Measurements from ENCODE around the gene DDB1.

The DDB1 gene

GRCh38 chr11:61277186-61278000, 55.5 kb downstream of the DDB1 start:
- no peak overlapping the region for H3K4me3 ChIP-seq (ENCODE audit: low read depth, low read length)
- DNase-seq (ENCODE audit: low read depth) = no peak
- no peak for TF ChIP-seq CTCF (IDR thresholded peaks at IDR 0.05; ENCODE audit: low read depth, low read length, missing control alignments)

GRCh38 chr11:61275191-61275590, 57.7 kb downstream of the DDB1 start:
- TF ChIP-seq CTCF (IDR thresholded peaks at IDR 0.05; ENCODE audit: low read depth, low read length, missing control alignments) = no peak
- DNase-seq (ENCODE audit: low read depth) = no peak

GRCh38 chr11:61274084-61274483, 58.8 kb downstream of the DDB1 start:
- H3K4me3 ChIP-seq (ENCODE audit: low read depth, low read length) = no peak overlapping the region
- no peak for DNase-seq (ENCODE audit: low read depth)
- TF ChIP-seq CTCF (IDR thresholded peaks at IDR 0.05; ENCODE audit: low read depth, low read length, missing control alignments) = no peak

More at GRCh38 chr11:61275191-61275590, 57.7 kb downstream of the DDB1 start:
- H3K4me3 ChIP-seq (ENCODE audit: low read depth, low read length) = no peak overlapping the region

GRCh38 chr11:61273178-61274078, 59.5 kb downstream of the DDB1 start:
- H3K4me3 ChIP-seq (ENCODE audit: low read depth, low read length) = no peak overlapping the region
- DNase-seq (ENCODE audit: low read depth) = no peak
- TF ChIP-seq CTCF (IDR thresholded peaks at IDR 0.05; ENCODE audit: low read depth, low read length, missing control alignments) = no peak

- DNase-seq (ENCODE audit: low read depth) = no peak
These were observed 60.2 kb downstream of the DDB1 start for GRCh38 chr11:61272731-61273130.

More at GRCh38 chr11:61272731-61273130, 60.2 kb downstream of the DDB1 start:
- TF ChIP-seq CTCF (IDR thresholded peaks at IDR 0.05; ENCODE audit: low read depth, low read length, missing control alignments) = no peak
- no peak overlapping the region for H3K4me3 ChIP-seq (ENCODE audit: low read depth, low read length)

Data from GM12864 (cell line).